ENCODE measurements around the gene KIR3DL1. TPM values are rescaled to one million over a fixed set of nuclear protein-coding genes. Genes with fewer than 3 reads are reported as not detected.
"Not testable (repeated sequence)": the region's sequence is repeated elsewhere in the genome, so short reads cannot be mapped to it uniquely, and the experiment has no call there.

KIR3DL1 gene
- total RNA-seq, 1 donor from 2014 or later: not detected

- not testable (repeated sequence) for DNase-seq (ENCODE audit: low read depth)
These were observed 1.7 kb upstream of the KIR3DL1 start for GRCh38 chr19:54814571-54814970.

GRCh38 chr19:54817670-54818536 is 1.6 kb downstream of the KIR3DL1 start:
- DNase-seq (ENCODE audit: low read depth): no peak

- DNase-seq (ENCODE audit: low read depth): not testable (repeated sequence)
These were observed 8.1 kb downstream of the KIR3DL1 start for GRCh38 chr19:54824416-54824815.

DNA sequence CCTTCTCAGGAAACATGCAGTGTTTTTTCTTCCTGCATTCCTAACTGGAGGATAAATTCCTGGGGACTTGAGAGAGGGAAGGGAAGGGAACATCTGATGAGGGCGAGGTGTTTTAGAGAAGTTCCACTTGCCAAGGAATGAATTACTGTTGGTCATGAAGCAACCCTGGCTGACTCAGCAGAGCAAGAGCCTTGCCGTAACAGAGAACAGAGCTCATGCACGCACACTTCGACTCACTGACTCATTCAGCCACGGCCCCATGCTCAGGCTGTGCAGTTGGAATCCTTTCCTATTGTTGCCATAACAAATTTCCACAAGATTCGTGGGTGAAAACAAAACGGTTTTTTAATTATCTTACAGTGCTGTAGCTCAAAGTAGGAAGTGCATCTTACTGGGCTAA is 9.1 kb downstream of the KIR3DL1 start:
- DNase-seq (ENCODE audit: low read depth): not testable (repeated sequence)

- DNase-seq (ENCODE audit: low read depth): not testable (repeated sequence)
These were observed 11.8 kb downstream of the KIR3DL1 start for GRCh38 chr19:54828064-54828463.

DNA sequence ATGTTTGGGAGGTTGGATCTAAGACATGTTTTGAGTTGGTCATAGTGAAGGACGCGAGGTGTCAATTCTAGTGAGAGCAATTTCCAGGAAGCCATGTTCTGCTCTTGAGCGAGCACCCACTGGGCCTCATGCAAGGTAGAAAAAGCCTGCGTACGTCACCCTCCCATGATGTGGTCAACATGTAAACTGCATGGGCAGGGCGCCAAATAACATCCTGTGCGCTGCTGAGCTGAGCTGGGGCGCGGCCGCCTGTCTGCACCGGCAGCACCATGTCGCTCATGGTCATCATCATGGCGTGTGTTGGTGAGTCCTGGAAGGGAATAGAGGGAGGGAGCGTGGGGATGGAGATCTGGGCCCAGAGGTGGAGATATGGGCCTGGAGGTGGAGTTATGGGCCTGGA is 16.2 kb downstream of the KIR3DL1 start, which contains the start of gene KIR2DS4:
KIR2DS4 (plus strand) TSS at position 181 of the 400 bp plus-strand sequence.
- not testable (repeated sequence) for DNase-seq (ENCODE audit: low read depth)

- not testable (repeated sequence) for DNase-seq (ENCODE audit: low read depth)
These were observed 18.9 kb downstream of the KIR3DL1 start for GRCh38 chr19:54835126-54835525.

DNA sequence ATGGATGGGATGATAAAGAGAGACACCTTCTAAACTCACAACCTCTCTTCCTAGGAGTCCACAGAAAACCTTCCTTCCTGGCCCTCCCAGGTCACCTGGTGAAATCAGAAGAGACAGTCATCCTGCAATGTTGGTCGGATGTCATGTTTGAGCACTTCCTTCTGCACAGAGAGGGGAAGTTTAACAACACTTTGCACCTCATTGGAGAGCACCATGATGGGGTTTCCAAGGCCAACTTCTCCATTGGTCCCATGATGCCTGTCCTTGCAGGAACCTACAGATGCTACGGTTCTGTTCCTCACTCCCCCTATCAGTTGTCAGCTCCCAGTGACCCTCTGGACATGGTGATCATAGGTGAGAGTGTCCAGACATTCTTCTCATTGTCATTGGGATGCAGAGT is 21.3 kb downstream of the KIR3DL1 start:
- DNase-seq (ENCODE audit: low read depth): not testable (repeated sequence)

DNA sequence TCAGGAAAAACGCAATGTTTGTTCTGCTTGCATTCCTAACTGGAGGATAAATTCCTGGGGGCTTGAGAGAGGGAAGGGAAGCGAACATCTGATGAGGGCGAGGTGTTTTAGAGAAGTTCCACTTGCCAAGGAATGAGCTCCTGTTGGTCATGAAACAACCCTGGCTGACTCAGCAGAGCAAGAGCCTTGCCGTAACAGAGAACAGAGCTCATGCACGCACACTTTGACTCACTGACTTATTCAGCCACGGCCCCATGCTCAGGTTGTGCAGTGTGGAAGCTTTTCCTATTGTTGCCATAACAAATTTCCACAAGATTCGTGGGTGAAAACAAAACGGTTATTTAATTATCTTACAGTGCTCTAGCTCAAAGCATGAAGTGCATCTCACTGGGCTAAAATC is 26.9 kb downstream of the KIR3DL1 start:
- DNase-seq (ENCODE audit: low read depth): not testable (repeated sequence)

DNA sequence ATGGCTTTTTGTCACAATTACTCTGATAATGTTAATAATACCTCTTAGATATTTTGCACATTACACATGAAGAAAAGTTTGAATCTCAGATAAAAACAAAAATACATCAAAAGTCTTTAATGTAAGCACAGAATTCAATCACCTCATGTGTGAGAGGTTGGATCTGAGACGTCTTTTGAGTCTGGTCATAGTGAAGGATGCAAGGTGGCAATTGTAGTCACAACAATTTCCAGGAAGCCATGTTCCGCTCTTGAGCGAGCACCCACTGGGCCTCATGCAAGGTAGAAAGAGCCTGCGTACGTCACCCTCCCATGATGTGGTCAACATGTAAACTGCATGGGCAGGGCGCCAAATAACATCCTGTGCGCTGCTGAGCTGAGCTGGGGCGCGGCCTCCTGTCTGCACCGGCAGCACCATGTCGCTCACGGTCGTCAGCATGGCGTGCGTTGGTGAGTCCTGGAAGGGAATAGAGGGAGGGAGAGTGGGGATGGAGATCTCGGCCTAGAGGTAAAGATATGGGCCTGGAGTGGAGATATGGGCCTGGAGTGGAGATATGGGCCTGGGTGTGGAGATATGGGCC is 33.9 kb downstream of the KIR3DL1 start, which contains the start of gene KIR3DL2:
KIR3DL2 (plus strand) TSS at position 383 of the 580 bp plus-strand sequence; CDS start at position 416, 33 bp downstream.
- DNase-seq (ENCODE audit: low read depth): not testable (repeated sequence)

GRCh38 chr19:54850930-54851329 is 34.7 kb downstream of the KIR3DL1 start:
- no peak for DNase-seq (ENCODE audit: low read depth)

GRCh38 chr19:54851353-54851752 is 35.1 kb downstream of the KIR3DL1 start:
- no peak for DNase-seq (ENCODE audit: low read depth)

DNA sequence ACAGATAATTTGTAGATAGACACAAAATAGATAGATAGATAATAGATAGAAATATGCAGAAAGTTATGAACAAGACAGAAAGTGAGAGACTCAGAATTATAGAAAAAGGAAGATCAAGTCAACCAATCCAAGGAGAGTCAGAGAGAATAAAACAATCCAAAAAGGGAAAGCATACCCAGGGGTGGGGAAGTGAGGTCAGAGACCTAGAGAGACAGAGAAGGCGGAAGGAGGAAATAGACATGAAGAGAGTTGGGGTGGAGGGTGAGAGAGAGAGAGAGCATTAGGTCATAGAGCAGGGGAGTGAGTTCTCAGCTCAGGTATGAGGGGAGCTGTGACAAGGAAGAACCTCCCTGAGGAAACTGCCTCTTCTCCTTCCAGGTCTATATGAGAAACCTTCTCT is 39.0 kb downstream of the KIR3DL1 start:
- not testable (repeated sequence) for DNase-seq (ENCODE audit: low read depth)

DNA sequence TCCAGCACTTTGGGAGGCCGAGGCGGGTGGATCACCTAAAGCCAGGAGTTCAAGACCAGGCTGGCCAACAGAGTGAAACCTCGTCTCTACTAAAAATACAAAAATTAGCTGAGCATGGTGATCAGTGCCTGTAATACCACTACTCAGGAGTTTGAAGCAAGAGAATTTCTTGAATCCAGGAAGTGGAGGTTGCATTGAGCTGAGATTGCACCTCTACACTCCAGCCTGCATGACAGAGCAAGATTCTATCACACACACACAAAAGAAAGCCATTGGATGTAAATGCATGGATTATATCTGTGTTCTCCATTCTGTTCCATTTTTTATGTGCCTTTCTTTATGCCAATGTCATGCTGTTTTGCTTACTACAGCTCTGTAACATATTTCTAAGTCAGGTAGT is 42.2 kb downstream of the KIR3DL1 start:
- not testable (repeated sequence) for DNase-seq (ENCODE audit: low read depth)

DNA sequence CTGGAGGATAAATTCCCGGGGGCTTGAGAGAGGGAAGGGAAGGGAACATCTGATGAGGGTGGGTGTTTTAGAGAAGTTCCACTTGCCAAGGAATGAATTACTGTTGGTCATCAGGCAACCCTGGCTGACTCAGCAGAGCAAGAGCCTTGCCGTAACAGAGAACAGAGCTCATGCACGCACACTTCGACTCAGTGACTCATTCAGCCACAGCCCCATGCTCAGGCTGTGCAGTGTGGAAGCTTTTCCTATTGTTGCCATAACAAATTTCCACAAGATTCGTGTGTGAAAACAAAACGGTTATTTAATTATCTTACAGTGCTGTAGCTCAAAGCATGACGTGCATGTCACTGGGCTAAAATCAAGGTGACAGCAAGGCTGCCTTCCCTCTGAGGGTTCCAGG is 43.2 kb downstream of the KIR3DL1 start:
- DNase-seq (ENCODE audit: low read depth): peak; percentile 2

GRCh38 chr19:54863459-54863858 is 47.2 kb downstream of the KIR3DL1 start:
- not testable (repeated sequence) for DNase-seq (ENCODE audit: low read depth)

GRCh38 chr19:54871696-54872095 is 55.4 kb downstream of the KIR3DL1 start:
- DNase-seq (ENCODE audit: low read depth): no peak

DNA sequence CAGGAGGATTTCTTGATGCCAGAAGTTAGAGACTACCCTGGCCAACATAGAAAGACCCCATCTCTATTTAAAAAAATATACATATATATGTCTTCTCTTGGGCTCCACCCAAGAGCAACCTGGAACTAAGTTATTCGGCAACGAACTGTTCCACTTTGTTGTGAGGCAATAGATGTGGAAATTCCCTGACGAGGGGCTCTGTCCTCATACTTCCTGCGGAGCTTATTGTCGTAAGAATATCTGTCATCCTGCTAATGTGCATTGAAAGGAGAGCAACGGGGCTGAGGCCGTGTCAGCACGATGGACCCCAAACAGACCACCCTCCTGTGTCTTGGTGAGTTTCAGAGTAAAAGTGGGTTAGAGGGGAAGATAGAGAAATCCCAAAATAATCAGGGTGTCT is 57.7 kb downstream of the KIR3DL1 start, which contains the start of gene FCAR:
FCAR (plus strand) TSS at position 246 of the 400 bp plus-strand sequence; CDS start at position 301, 55 bp downstream.
- no peak for DNase-seq (ENCODE audit: low read depth)

DNA sequence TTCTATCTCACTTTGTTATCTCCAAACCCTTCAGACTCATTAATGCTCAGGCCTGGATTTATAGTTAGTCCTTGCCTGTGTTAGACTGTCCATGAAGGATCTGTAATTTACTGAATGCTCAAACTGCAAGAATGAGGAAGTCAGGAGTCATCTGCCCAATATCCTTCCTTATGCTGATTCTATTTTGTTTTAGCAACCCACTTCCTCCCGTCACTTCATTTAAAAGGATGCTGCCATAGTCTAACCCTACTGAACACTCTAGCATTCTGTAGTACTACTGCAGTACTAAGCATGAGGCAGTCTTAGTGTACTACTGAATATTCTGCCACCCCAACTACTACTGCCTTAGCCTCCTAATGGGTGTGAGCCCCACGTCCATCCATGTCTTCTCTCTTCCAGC is 59.2 kb downstream of the KIR3DL1 start:
- no peak for DNase-seq (ENCODE audit: low read depth)

DNA sequence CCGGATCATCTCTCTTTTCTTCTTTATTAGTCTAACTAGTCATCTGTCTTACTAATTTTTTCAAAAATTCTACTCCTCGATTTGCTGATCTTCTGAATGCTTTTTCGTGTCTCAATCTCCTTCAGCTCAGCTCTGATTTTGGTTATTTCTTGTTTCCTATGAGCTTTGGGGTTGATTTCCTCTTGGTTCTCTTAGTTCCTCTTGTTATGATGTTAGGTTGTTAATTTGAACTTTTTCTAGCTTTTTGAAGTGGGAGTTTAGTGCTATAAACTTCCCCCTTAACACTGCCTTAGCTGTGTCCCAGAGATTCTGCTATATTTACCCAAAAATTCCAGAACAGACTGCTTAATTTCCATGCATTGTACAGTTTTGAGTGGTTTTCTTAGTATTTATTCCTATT is 61.2 kb downstream of the KIR3DL1 start:
- no peak for DNase-seq (ENCODE audit: low read depth)

Measured in myocyte (in vitro differentiated cells).